Pancreas (tissue), 10 donors: Measurements from ENCODE around the gene CNTN1. TPM values are rescaled to one million over a fixed set of nuclear protein-coding genes. Genes with fewer than 3 reads are reported as not detected.

Experiments used
- ATAC-seq, 4 donors: fragments of 200-7000 bp; cut with Tn5 transposase; one replicate each; pipeline versions ENCODE4 v1.8.0 to v1.9.1; 2020; ENCODE audit warnings: mild to moderate bottlenecking in 4 of 4, moderate library complexity in 4 of 4
- DNase-seq, 6 donors: peaks; one replicate each; pipeline ENCODE4 v3.0.0-alpha.2; 2020
- FAIRE-seq: peaks from 2 replicates; lab custom pipeline; 2012; peaks lifted over from hg19 to GRCh38; lab: Jason Lieb, UNC
- H3K27ac ChIP-seq, 4 donors: fragments of 200-600 bp; sonication (generic); 1 replicate in 3 of 4; 2 replicates in 1 of 4; pipeline versions ENCODE4 v1.5.0 to v1.8.0; 2020
- H3K27me3 ChIP-seq, 4 donors: fragments of 200-600 bp; one replicate each; pipeline ENCODE4 v1.8.0; 2021
- H3K36me3 ChIP-seq, 3 donors: fragments of 200-600 bp; sonication (generic) in 1 of 3; one replicate each; pipeline versions ENCODE4 v1.5.0 to v1.8.0; 2020 to 2021
- H3K4me1 ChIP-seq, 3 donors: fragments of 200-600 bp; one replicate each; pipeline ENCODE4 v1.8.0; 2021
- H3K4me3 ChIP-seq, 4 donors: fragments of 200-600 bp; sonication (generic) in 2 of 4; one replicate each; pipeline versions ENCODE4 v1.5.0 to v1.8.0; 2020 to 2021
- H3K9me3 ChIP-seq, 4 donors: fragments of 200-600 bp; one replicate each; pipeline ENCODE4 v1.8.0; 2021
- WGBS, 2 donors: extraction: QIAGEN DNeasy Blood & Tissue Kit; methylation state at CpG; one replicate each; pipeline ENCODE4 v1.1.7; 2013; 5-methylcytosine and 5-hydroxymethylcytosine counted together
- intact Hi-C, 3 donors: fragments of 100-400 bp; cut with DNase I; formaldehyde crosslinking; loops; one replicate each; pipeline versions ENCODE4 v1.11.1 to v1.14.2; 2022
- polyA plus RNA-seq, 2 donors: library from polyadenylated mRNA; stranded (reverse); fragments of 200-250 nt; gene quantifications; one replicate each; pipeline ENCODE4 v1.2.3, GENCODE V29; 2013
- total RNA-seq, 6 donors: library from RNA; stranded (reverse); fragmentation: NEBNext Ultra II Directional in 4 of 6; extraction: Animal tissue kit (Norgen Biotek cat#: 25700) in 4 of 6; gene quantifications; one replicate each; pipeline versions ENCODE4 v1.2.1 to v1.2.4, GENCODE V29; 2021 to 2023
- TF ChIP-seq, protein P1 (sequence below), 4 donors: fragments of 200-600 bp; sonication (generic) in 3 of 4; IDR thresholded peaks; one replicate each; pipeline versions ENCODE4 v1.5.0 to v1.8.0; 2021; ENCODE audit warnings: antibody characterized with exemption in 4 of 4
- donor health status: healthy with polysubstance abuse.
- donor health status: DM: no; HTN: no; CAD: no; lungs with moderate emphysema.
- donor health status: DM: no; HTN: no; CAD: no.
- donor health status: control.
- donor health status: control.
- donor health status: Bipolar disorder and iron deficiency.
- donor health status: DM: yes; HTN: yes; CAD: no.
- donor health status: DM: no; HTN: no; CAD: no.
- donor health status: DM: no; HTN: no; CAD: no.
- donor health status: DM: yes; HTN: yes; CAD: no.

The CNTN1 gene
- total and polyA plus RNA-seq, 8 donors, result 1.4 to 13.9 (median 4.6) TPM

DNA sequence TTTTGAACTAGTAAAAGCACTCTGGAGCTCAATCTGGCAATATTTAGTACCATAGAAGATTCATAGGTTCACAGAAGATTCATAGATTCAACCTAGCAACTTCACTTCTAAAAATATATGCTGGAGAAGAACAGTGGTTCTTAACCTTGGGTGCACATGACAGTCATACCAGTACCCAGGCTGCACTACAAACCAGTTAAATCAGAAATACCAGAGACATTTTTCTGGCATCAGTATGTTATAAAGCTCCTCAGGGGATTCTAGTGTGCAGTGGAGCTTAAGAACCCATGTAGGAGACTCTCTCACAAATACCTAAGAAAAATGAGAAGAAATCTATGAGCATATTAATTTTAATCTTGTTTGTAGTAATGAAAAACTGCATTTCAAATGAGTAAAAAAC lies 46.6 kb downstream of the CNTN1 start:
- FAIRE-seq, result no peak
- Histone ChIP-seq H3K9me3 (no peaks in the 10 kb centered on the region), H3K27ac (no peak overlapping the region), H3K27me3 (no peaks in the 10 kb centered on the region), H3K4me3 (no peak overlapping the region), H3K36me3 (no peaks in the 10 kb centered on the region), H3K4me1 (no peaks in the 10 kb centered on the region)
- ATAC-seq, result no peak
- no peak for DNase-seq
- TF ChIP-seq, protein P1, sequence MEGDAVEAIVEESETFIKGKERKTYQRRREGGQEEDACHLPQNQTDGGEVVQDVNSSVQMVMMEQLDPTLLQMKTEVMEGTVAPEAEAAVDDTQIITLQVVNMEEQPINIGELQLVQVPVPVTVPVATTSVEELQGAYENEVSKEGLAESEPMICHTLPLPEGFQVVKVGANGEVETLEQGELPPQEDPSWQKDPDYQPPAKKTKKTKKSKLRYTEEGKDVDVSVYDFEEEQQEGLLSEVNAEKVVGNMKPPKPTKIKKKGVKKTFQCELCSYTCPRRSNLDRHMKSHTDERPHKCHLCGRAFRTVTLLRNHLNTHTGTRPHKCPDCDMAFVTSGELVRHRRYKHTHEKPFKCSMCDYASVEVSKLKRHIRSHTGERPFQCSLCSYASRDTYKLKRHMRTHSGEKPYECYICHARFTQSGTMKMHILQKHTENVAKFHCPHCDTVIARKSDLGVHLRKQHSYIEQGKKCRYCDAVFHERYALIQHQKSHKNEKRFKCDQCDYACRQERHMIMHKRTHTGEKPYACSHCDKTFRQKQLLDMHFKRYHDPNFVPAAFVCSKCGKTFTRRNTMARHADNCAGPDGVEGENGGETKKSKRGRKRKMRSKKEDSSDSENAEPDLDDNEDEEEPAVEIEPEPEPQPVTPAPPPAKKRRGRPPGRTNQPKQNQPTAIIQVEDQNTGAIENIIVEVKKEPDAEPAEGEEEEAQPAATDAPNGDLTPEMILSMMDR (IDR thresholded peaks at IDR 0.05), result no peak
- intact Hi-C loops, result no loop called here

DNA sequence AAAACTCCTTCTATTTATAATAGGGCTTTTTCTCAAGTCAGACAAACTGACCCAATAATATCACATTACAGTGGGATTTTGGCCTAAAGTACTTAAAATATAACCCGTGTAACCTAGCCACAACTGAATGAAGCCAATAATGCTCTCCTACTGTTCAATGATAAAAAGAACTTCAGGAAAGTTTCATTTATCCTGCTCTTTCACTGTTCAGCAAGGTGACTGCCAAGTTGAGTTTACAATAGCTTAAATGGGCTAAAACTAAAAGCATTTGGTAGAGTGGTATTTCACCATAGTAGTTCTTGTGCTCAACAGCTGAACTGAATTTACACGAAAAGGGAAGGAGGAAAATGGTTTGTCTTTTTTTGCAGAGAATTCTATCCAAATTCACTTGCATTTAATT lies 49.8 kb downstream of the CNTN1 start:
- intact Hi-C loops, result no loop called here
- no peaks in the 10 kb centered on the region for H3K36me3 ChIP-seq
- H3K9me3 ChIP-seq, result no peaks in the 10 kb centered on the region
- ATAC-seq, result no peak
- no peak for FAIRE-seq
- H3K4me1 ChIP-seq, result no peaks in the 10 kb centered on the region
- TF ChIP-seq, protein P1 (IDR thresholded peaks at IDR 0.05), result no peak
- no peak for DNase-seq
- no peaks in the 10 kb centered on the region for H3K27me3 ChIP-seq
- 45 to 50% methylated on average over 2 of the region's 2 CpGs for WGBS, 2 donors
- H3K4me3 ChIP-seq, result no peak overlapping the region
- H3K27ac ChIP-seq, result no peak overlapping the region

DNA sequence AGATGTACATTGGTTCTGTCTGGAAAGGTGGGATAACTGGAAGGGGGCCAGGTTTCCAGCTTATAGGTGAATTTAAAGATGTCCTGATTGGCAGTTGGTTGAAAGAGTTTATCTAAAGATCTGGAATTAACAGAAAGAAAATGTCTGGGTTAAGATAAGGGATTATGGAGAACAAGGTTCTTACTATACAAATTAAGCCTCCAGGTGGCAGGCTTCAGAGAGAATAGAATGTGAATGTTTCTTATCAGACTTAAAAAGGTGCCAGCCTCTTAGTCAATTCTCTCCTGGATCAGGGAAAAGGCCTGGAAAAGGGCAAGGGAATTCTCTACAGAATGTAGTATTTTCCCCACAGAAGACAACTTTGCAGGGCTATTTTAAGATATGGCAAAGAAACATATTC lies 53.1 kb downstream of the CNTN1 start:
- H3K27ac ChIP-seq, result no peak overlapping the region
- no peaks in the 10 kb centered on the region for H3K27me3 ChIP-seq
- TF ChIP-seq, protein P1 (IDR thresholded peaks at IDR 0.05), result no peak
- no peaks in the 10 kb centered on the region for H3K36me3 ChIP-seq
- intact Hi-C loops, result no loop called here
- FAIRE-seq (no peak), ATAC-seq (no peak), DNase-seq (no peak)
- H3K4me1 ChIP-seq, result no peaks in the 10 kb centered on the region
- H3K4me3 ChIP-seq, result no peak overlapping the region
- no peaks in the 10 kb centered on the region for H3K9me3 ChIP-seq

DNA sequence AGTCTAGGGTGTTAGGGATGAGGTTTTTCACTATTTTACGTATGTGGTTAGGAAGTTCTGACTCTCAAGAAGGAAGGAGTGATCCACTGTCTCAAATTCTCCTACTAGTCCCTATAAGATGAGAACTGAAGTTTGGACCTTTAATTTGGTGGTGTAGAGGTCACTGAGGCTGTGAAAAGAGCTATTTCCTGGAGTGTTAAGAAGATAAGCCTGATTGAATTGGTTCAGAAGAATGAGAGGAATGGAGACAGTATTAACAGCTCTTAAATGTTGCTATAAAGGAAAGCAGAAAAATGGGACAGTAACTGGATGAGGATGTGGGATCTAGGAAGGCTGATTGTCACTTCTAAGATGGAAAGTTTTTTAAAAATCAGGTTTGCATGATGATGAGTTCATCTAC lies 57.6 kb downstream of the CNTN1 start:
- FAIRE-seq (no peak), DNase-seq (no peak), ATAC-seq (no peak)
- TF ChIP-seq, protein P1 (IDR thresholded peaks at IDR 0.05), result no peak
- intact Hi-C loops, result no loop called here
- no peak overlapping the region for H3K4me3 ChIP-seq
- no peak overlapping the region for H3K27ac ChIP-seq
- H3K27me3 ChIP-seq, result no peaks in the 10 kb centered on the region
- no peaks in the 10 kb centered on the region for H3K9me3 ChIP-seq
- no peaks in the 10 kb centered on the region for H3K4me1 ChIP-seq
- H3K36me3 ChIP-seq, result no peaks in the 10 kb centered on the region
- WGBS, 2 donors, result 51 to 76% methylated on average over 1 of the region's 1 CpG

- DNase-seq (no peak), ATAC-seq (peak in 2 of 4 donors; percentile 63 to 75), FAIRE-seq (no peak)
- Histone ChIP-seq H3K27ac (no peak overlapping the region), H3K4me1 (no peaks in the 10 kb centered on the region), H3K36me3 (no peaks in the 10 kb centered on the region), H3K9me3 (no peaks in the 10 kb centered on the region), H3K4me3 (no peak overlapping the region), H3K27me3 (no peaks in the 10 kb centered on the region)
- 6 to 8% methylated on average over 2 of the region's 2 CpGs for WGBS, 2 donors
- TF ChIP-seq, protein P1 (IDR thresholded peaks at IDR 0.05), result no peak
- intact Hi-C loops, result no loop called here
Measured at GRCh38 chr12:40752011-40752410, 59.8 kb downstream of the CNTN1 start.
